HL-60 (cell line): ENCODE results near the gene ANKRD60.
A peak's percentile ranks its signal among the peaks of the same experiment; 100 is the strongest.

Experiments
- DNase-seq, 2 experiments: peaks; one replicate each; pipeline ENCODE4 v3.0.0-alpha.2; 2010 to 2020; ENCODE audit warnings: low read depth in 1 of 2, low spot score in 1 of 2
- H3K27ac ChIP-seq: fragments of 250-450 bp; sonication (Bioruptor Pico); replicated peaks from 2 replicates; pipeline ENCODE4 v1.5.1; 2020; ENCODE audit warnings: mild to moderate bottlenecking, moderate library complexity
- H3K27me3 ChIP-seq: fragments of 250-450 bp; sonication (Bioruptor Pico); 2 replicates; pipeline ENCODE4 v1.5.1; 2021; ENCODE audit warnings: mild to moderate bottlenecking, moderate library complexity; ENCODE audit not compliant: insufficient read depth, poor library complexity, severe bottlenecking
- H3K4me3 ChIP-seq: replicated peaks from 2 replicates; pipeline ENCODE4 v1.5.1; 2011; ENCODE audit warnings: mild to moderate bottlenecking, control low read depth, low read length; ENCODE audit not compliant: insufficient read depth
- GABPA ChIP-seq: IDR thresholded peaks from 2 replicates; pipeline ENCODE4 v1.6.1; 2012; ENCODE audit warnings: low read depth
- POLR2AphosphoS5 ChIP-seq: IDR thresholded peaks from 2 replicates; pipeline ENCODE4 v1.6.1; 2012; ENCODE audit warnings: low read depth
- SPI1 ChIP-seq: IDR thresholded peaks from 2 replicates; pipeline ENCODE4 v1.6.1; 2012; ENCODE audit warnings: low read depth, mild to moderate bottlenecking, borderline replicate concordance
- TF ChIP-seq, protein P1 (sequence below): IDR thresholded peaks from one replicate; pipeline ENCODE4 v1.5.1; 2011; ENCODE audit warnings: low read length, control low read depth, inconsistent platforms; ENCODE audit not compliant: insufficient read depth
- TF ChIP-seq, protein P2 (sequence below): IDR thresholded peaks from 2 replicates; pipeline ENCODE4 v1.6.1; 2012; ENCODE audit warnings: low read depth; ENCODE audit not compliant: insufficient replicate concordance

The ANKRD60 gene

DNA sequence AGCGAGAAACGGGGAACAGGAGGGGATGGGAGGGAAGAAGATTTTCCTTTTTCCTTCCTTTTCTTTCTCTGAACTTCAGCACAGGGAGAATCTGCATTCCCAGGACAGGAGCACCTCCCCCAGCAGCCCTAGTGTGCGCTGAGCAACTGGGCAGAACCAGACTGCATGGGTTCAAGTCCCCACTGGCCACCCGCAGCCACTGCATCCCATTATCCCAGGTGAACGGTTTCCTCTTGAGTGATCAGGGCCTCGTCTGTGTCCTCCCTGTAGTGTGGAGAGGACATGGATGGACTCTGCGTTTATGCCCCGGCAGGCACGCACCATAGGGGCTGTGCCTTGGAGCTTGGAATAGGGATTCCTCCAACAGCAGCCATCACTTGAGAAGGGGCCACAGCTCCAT, 53.0 kb downstream of the ANKRD60 start:
- DNase-seq, result no peak
- Histone ChIP-seq H3K27me3 (no peaks in the 10 kb centered on the region), H3K27ac (no peak overlapping the region), H3K4me3 (no peak overlapping the region)
- TF ChIP-seq, protein P1, sequence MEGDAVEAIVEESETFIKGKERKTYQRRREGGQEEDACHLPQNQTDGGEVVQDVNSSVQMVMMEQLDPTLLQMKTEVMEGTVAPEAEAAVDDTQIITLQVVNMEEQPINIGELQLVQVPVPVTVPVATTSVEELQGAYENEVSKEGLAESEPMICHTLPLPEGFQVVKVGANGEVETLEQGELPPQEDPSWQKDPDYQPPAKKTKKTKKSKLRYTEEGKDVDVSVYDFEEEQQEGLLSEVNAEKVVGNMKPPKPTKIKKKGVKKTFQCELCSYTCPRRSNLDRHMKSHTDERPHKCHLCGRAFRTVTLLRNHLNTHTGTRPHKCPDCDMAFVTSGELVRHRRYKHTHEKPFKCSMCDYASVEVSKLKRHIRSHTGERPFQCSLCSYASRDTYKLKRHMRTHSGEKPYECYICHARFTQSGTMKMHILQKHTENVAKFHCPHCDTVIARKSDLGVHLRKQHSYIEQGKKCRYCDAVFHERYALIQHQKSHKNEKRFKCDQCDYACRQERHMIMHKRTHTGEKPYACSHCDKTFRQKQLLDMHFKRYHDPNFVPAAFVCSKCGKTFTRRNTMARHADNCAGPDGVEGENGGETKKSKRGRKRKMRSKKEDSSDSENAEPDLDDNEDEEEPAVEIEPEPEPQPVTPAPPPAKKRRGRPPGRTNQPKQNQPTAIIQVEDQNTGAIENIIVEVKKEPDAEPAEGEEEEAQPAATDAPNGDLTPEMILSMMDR, result no peak
- TF ChIP-seq, protein P2, sequence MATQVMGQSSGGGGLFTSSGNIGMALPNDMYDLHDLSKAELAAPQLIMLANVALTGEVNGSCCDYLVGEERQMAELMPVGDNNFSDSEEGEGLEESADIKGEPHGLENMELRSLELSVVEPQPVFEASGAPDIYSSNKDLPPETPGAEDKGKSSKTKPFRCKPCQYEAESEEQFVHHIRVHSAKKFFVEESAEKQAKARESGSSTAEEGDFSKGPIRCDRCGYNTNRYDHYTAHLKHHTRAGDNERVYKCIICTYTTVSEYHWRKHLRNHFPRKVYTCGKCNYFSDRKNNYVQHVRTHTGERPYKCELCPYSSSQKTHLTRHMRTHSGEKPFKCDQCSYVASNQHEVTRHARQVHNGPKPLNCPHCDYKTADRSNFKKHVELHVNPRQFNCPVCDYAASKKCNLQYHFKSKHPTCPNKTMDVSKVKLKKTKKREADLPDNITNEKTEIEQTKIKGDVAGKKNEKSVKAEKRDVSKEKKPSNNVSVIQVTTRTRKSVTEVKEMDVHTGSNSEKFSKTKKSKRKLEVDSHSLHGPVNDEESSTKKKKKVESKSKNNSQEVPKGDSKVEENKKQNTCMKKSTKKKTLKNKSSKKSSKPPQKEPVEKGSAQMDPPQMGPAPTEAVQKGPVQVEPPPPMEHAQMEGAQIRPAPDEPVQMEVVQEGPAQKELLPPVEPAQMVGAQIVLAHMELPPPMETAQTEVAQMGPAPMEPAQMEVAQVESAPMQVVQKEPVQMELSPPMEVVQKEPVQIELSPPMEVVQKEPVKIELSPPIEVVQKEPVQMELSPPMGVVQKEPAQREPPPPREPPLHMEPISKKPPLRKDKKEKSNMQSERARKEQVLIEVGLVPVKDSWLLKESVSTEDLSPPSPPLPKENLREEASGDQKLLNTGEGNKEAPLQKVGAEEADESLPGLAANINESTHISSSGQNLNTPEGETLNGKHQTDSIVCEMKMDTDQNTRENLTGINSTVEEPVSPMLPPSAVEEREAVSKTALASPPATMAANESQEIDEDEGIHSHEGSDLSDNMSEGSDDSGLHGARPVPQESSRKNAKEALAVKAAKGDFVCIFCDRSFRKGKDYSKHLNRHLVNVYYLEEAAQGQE, result no peak
- TF ChIP-seq POLR2AphosphoS5, result no peak
- no peak for TF ChIP-seq GABPA
- no peak for TF ChIP-seq SPI1

DNA sequence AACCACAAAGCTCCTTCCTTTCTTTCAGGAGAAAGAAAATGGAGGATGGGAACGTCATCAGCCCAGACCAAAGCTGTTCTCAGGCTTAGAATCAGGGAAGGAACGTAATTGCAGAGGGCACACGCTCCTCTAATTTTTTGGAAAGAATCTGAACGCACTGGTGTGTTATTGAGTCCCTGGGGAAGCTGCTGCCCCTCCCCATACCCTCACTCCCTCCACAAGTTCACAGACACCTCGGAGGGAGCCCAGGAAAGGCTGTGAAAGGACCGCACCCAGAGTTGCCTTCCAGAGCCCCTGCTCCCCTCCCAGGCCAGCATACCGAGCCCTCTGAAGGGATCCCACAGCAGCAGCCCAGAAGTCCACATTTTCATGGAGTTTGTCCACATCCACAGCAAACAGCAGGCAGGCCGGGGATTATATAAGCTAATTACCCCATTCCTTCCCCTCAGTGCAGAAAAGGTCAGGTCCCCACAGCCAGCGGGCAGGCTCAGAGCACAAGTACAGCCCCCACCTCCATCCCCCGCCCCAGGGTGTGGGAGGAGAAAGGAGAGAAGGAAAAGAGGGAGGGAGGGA, 53.7 kb downstream of the ANKRD60 start:
- no peak for DNase-seq
- Histone ChIP-seq H3K27me3 (no peaks in the 10 kb centered on the region), H3K4me3 (no peak overlapping the region), H3K27ac (no peak overlapping the region)
- no peak for TF ChIP-seq SPI1

DNA sequence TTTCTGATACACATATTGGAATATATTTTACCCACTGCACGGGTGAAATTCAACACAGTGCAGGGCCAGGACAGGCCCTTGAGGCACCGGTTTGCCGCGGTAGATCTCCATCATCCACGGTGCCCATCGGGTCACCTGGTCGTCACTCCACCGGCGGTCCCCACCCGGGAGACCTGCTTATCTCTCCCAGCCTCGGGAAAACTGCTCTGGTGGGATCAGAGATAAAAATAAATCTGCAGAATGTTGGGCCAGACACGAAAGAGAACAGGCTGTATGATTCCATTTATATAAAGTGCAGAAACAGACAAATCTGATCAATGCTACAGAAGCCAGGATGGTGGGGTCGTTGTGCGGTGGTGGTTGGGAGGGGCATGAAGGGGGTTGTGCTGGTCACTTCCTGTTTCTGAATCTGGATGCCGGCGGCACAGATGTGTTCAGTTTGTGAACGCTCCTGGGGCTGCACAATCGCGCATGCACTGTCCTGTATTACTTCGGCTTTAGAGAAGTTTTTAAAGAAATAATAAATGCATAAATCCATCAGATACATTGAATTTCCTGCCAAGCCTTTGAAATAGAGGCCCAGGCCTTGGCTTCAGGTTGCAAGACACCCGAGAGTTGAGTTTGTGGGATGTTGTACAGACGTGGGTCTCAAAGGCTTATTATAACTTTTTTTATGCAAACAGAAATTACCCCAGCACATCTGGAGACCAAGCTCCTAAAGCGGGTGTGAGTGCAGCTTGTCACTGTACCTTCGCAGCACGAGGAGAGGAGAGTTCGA, 54.3 kb downstream of the ANKRD60 start:
- no peaks in the 10 kb centered on the region for H3K27me3 ChIP-seq
- TF ChIP-seq, protein P2, result no peak
- peak; percentile 26; the same call in 1 of the 2 replicates for TF ChIP-seq SPI1
- DNase-seq, result no peak
- H3K4me3 ChIP-seq, result no peak overlapping the region
- H3K27ac ChIP-seq, result no peak overlapping the region

DNA sequence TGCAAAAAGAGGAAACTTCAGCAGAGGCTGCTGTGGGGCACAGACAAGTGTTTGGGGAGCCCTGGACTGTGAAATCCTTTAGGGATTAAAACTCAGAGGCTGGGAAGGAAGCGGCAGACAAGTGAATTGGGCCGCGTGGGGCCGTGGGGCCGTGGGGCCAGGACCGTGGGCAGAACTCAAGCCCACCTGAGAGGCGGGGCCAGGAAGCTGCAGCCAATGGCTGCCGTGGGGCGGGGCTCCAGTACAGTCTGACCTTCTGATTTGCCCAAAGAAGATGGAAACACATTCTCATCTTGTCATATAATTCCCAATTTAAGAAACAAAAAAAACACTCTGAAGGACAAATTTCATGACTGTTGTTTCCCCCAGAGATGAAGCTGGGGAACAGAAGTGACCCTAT, 55.4 kb downstream of the ANKRD60 start:
- Histone ChIP-seq H3K4me3 (no peak overlapping the region), H3K27me3 (no peaks in the 10 kb centered on the region), H3K27ac (no peak overlapping the region)
- DNase-seq, result no peak
- TF ChIP-seq SPI1 (no peak), GABPA (no peak), POLR2AphosphoS5 (no peak)
- TF ChIP-seq, protein P2, result no peak
- TF ChIP-seq, protein P1, result no peak
